Measurements from ENCODE around the gene AP2A2.
"Not testable (repeated sequence)": the region's sequence is repeated elsewhere in the genome, so short reads cannot be mapped to it uniquely, and the experiment has no call there.

Gene AP2A2

GRCh38 chr11:957212-957920 is 31.7 kb downstream of the AP2A2 start:
- no peak for DNase-seq

GRCh38 chr11:958101-958500 is 32.4 kb downstream of the AP2A2 start:
- DNase-seq: no peak

- DNase-seq: no peak
These were observed 33.4 kb downstream of the AP2A2 start for GRCh38 chr11:959027-959426.

GRCh38 chr11:959608-960007 is 33.9 kb downstream of the AP2A2 start:
- no peak for DNase-seq

GRCh38 chr11:961310-961920 is 35.7 kb downstream of the AP2A2 start:
- not testable (repeated sequence) for DNase-seq

- DNase-seq: no peak
These were observed 36.3 kb downstream of the AP2A2 start for GRCh38 chr11:961921-962320.

- no peak for DNase-seq
These were observed 37.0 kb downstream of the AP2A2 start for GRCh38 chr11:962688-963087.

- DNase-seq: no peak
These were observed 38.2 kb downstream of the AP2A2 start for GRCh38 chr11:963852-964251.

GRCh38 chr11:965206-965775 is 39.6 kb downstream of the AP2A2 start:
- DNase-seq: no peak

GRCh38 chr11:967995-968751 is 42.5 kb downstream of the AP2A2 start:
- DNase-seq: no peak

GRCh38 chr11:968822-969221 is 43.2 kb downstream of the AP2A2 start:
- no peak for DNase-seq

GRCh38 chr11:969651-970205 is 44.1 kb downstream of the AP2A2 start:
- DNase-seq: no peak

GRCh38 chr11:970319-970871 is 44.7 kb downstream of the AP2A2 start:
- DNase-seq: no peak

GRCh38 chr11:971092-971690 is 45.5 kb downstream of the AP2A2 start:
- no peak for DNase-seq

GRCh38 chr11:971731-972365 is 46.2 kb downstream of the AP2A2 start:
- DNase-seq: no peak

- no peak for DNase-seq
These were observed 47.0 kb downstream of the AP2A2 start for GRCh38 chr11:972523-973211.

- DNase-seq: no peak
These were observed 47.6 kb downstream of the AP2A2 start for GRCh38 chr11:973237-973636.

- not testable (repeated sequence) for DNase-seq
These were observed 49.7 kb downstream of the AP2A2 start for GRCh38 chr11:975376-975775.

- DNase-seq: peak; percentile 44
These were observed 50.2 kb downstream of the AP2A2 start for GRCh38 chr11:975827-976226.

- peak; percentile 26 for DNase-seq
These were observed 50.9 kb downstream of the AP2A2 start for GRCh38 chr11:976431-977160.

All from fibroblast of skin of right biceps (primary cell).